Fibroblast of lung (primary cell): Measurements from ENCODE around the gene SLC27A4. TPM values are rescaled to one million over a fixed set of nuclear protein-coding genes. Genes with fewer than 3 reads are reported as not detected.

Experiments used
- DNase-seq, 2 donors: peaks; one replicate each; pipeline versions ENCODE4 v3.0.0 to v3.0.0-alpha.2; 2010; ENCODE audit warnings: low read depth in 2 of 2
- H2AFZ ChIP-seq: 2 replicates; pipeline ENCODE4 v1.5.1; 2012; ENCODE audit warnings: low read length, control low read depth, inconsistent platforms
- H3K27ac ChIP-seq: 2 replicates; pipeline ENCODE4 v1.5.1; 2011; ENCODE audit warnings: low read length, control low read depth; ENCODE audit not compliant: insufficient read depth
- H3K27me3 ChIP-seq: 2 replicates; pipeline ENCODE4 v1.5.1; 2011; ENCODE audit warnings: mild to moderate bottlenecking, low read length; ENCODE audit not compliant: control insufficient read depth, insufficient read depth
- H3K36me3 ChIP-seq: 2 replicates; pipeline ENCODE4 v1.5.1; 2011; ENCODE audit warnings: low read length; ENCODE audit not compliant: control insufficient read depth, insufficient read depth
- H3K4me1 ChIP-seq: 2 replicates; pipeline ENCODE4 v1.5.1; 2011; ENCODE audit warnings: low read length; ENCODE audit not compliant: control insufficient read depth, insufficient read depth; ENCODE audit errors: extremely low read depth
- H3K4me2 ChIP-seq: 2 replicates; pipeline ENCODE4 v1.5.1; 2011; ENCODE audit warnings: low read length, control low read depth; ENCODE audit not compliant: insufficient read depth; ENCODE audit errors: extremely low read depth
- H3K4me3 ChIP-seq, 4 experiments: fragments of 200-600 bp in 1 of 4; sonication (generic) in 1 of 4; replicated peaks in 1 of 4; 2 replicates each; pipeline ENCODE4 v1.5.1; 2011 to 2016; ENCODE audit warnings: low read length in 4 of 4, low read depth in 3 of 4, mild to moderate bottlenecking in 3 of 4, control low read depth in 2 of 4, inconsistent platforms in 1 of 4, mixed read lengths in 1 of 4; ENCODE audit not compliant: insufficient read depth in 1 of 4; ENCODE audit errors: control extremely low read depth in 1 of 4
- H3K79me2 ChIP-seq: 2 replicates; pipeline ENCODE4 v1.5.1; 2012; ENCODE audit warnings: mild to moderate bottlenecking, low read length, inconsistent platforms; ENCODE audit not compliant: control insufficient read depth, insufficient read depth
- H3K9ac ChIP-seq: 2 replicates; pipeline ENCODE4 v1.5.1; 2011; ENCODE audit warnings: mild to moderate bottlenecking, low read length, control low read depth; ENCODE audit not compliant: insufficient read depth
- H3K9me3 ChIP-seq: 2 replicates; pipeline ENCODE4 v1.5.1; 2012; ENCODE audit warnings: low read depth, low read length; ENCODE audit not compliant: control insufficient read depth, insufficient read depth
- H4K20me1 ChIP-seq: 2 replicates; pipeline ENCODE4 v1.5.1; 2011; ENCODE audit warnings: low read length; ENCODE audit not compliant: control insufficient read depth, insufficient read depth; ENCODE audit errors: extremely low read depth
- EZH2 ChIP-seq: IDR thresholded peaks from 2 replicates; pipeline ENCODE4 v1.5.1; 2012; ENCODE audit warnings: low read length, control low read depth, mild to moderate bottlenecking; ENCODE audit errors: missing control alignments
- polyA plus RNA-seq, 2 donors: library from polyadenylated mRNA; depleted of rRNA in 1 of 2; stranded (reverse) in 1 of 2; unstranded in 1 of 2; fragments of >200 nt; gene quantifications; 2 replicates each; pipeline ENCODE4 v1.2.1, GENCODE V29; 2011 to 2012; ENCODE audit warnings: missing spikeins in 1 of 2
- total RNA-seq: library from RNA; depleted of rRNA; stranded (reverse); fragments of >200 nt; gene quantifications from 2 replicates; pipeline ENCODE4 v1.2.1, GENCODE V29; 2014
- TF ChIP-seq, protein P1 (sequence below), 2 donors: IDR thresholded peaks in 1 of 2; conservative IDR thresholded peaks in 1 of 2; 1 replicate in 1 of 2; 2 replicates in 1 of 2; pipeline ENCODE4 v1.5.1; 2011 to 2012; ENCODE audit warnings: low read length in 2 of 2, control low read depth in 1 of 2, inconsistent platforms in 1 of 2, low read depth in 1 of 2, mild to moderate bottlenecking in 1 of 2

SLC27A4 gene
- total and polyA plus RNA-seq, 2 donors (not counting 1 experiment from before 2014, with no cell fraction given), result 10.3 to 11.7 TPM

DNA sequence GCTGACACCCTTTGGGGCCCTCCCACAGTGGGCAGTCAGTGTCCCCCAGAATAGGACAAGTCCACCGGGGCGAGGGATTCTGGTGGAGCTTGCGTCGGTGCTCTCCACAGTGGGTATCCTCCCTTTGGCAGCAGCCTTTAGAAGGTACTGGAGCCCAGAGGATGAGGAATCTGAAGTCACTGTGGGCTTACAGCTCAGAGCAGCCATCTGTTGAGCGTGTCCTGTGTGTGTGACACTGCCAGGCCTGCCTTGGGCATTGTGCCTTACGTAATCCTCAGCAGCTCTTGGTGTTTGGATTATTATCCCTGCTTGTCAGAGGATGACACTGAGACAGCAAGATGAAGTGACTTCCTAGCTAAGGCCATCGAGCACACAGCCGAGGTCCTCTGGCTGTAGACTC lies 43.5 kb downstream of the SLC27A4 start:
- DNase-seq, result no peak
- H4K20me1 ChIP-seq, result no peaks in the 10 kb centered on the region

DNA sequence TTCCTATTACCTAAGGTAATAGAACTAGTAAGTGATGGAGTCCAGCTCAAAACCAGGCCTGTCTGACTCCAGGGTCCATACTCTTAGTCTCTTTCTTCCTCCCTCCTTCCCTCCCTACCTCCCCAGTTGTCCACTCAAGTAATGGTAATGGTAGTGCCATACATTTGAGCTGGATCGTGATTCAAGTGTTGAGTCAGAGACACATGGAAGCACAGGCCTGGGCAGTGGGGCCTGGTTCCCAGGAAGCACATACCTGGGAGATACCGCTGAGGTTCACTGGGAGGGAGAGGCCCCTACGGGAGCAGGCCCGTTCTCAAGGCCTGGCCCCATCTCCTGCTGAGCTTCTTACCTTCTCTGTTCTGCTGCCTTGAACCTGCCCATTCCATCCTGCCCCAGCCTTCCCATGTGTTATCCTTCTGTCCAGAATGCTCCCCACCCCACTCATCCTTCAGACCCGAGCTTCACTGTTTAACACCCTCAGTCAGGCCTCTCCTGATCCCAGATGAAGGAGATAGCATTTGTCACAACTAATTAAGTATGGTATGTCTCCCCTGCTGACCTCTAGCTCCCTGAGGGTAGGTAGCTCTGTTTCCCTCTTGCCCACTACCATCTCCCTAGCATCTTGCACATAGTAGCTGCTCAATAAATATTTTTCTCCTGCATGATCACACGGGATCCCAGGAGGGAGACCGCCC lies 44.6 kb downstream of the SLC27A4 start:
- no peak for TF ChIP-seq EZH2
- TF ChIP-seq, protein P1, sequence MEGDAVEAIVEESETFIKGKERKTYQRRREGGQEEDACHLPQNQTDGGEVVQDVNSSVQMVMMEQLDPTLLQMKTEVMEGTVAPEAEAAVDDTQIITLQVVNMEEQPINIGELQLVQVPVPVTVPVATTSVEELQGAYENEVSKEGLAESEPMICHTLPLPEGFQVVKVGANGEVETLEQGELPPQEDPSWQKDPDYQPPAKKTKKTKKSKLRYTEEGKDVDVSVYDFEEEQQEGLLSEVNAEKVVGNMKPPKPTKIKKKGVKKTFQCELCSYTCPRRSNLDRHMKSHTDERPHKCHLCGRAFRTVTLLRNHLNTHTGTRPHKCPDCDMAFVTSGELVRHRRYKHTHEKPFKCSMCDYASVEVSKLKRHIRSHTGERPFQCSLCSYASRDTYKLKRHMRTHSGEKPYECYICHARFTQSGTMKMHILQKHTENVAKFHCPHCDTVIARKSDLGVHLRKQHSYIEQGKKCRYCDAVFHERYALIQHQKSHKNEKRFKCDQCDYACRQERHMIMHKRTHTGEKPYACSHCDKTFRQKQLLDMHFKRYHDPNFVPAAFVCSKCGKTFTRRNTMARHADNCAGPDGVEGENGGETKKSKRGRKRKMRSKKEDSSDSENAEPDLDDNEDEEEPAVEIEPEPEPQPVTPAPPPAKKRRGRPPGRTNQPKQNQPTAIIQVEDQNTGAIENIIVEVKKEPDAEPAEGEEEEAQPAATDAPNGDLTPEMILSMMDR (conservative IDR thresholded peaks at IDR 0.05 in 1 of 2, IDR thresholded peaks at IDR 0.05 in 1 of 2; ENCODE audit: low read depth in 1 of 2, low read length in 2 of 2), result no peak
- no peaks in the 10 kb centered on the region for H3K4me1 ChIP-seq
- no peak overlapping the region for H3K9ac ChIP-seq
- H3K36me3 ChIP-seq, result peaks cover 17% of the 10 kb centered on the region
- H3K9me3 ChIP-seq, result no peaks in the 10 kb centered on the region
- no peak overlapping the region for H3K4me2 ChIP-seq
- no peak overlapping the region for H3K4me3 ChIP-seq
- H3K27ac ChIP-seq, result no peak overlapping the region
- no peaks in the 10 kb centered on the region for H3K27me3 ChIP-seq
- H2AFZ ChIP-seq, result no peak overlapping the region
- no peak for DNase-seq
- no peaks in the 10 kb centered on the region for H3K79me2 ChIP-seq
- H4K20me1 ChIP-seq, result no peaks in the 10 kb centered on the region

More for the DNA sequence above, 43.5 kb downstream of the SLC27A4 start:
- TF ChIP-seq, protein P1 (conservative IDR thresholded peaks at IDR 0.05 in 1 of 2, IDR thresholded peaks at IDR 0.05 in 1 of 2; ENCODE audit: low read depth in 1 of 2, low read length in 2 of 2), result no peak
- TF ChIP-seq EZH2, result no peak
- Histone ChIP-seq H3K4me2 (no peak overlapping the region), H3K27me3 (no peaks in the 10 kb centered on the region), H3K79me2 (no peaks in the 10 kb centered on the region), H3K9ac (no peak overlapping the region), H3K27ac (no peak overlapping the region), H3K4me3 (no peak overlapping the region), H3K4me1 (no peaks in the 10 kb centered on the region), H2AFZ (no peak overlapping the region), H3K9me3 (no peaks in the 10 kb centered on the region), H3K36me3 (peaks cover 12% of the 10 kb centered on the region)

DNA sequence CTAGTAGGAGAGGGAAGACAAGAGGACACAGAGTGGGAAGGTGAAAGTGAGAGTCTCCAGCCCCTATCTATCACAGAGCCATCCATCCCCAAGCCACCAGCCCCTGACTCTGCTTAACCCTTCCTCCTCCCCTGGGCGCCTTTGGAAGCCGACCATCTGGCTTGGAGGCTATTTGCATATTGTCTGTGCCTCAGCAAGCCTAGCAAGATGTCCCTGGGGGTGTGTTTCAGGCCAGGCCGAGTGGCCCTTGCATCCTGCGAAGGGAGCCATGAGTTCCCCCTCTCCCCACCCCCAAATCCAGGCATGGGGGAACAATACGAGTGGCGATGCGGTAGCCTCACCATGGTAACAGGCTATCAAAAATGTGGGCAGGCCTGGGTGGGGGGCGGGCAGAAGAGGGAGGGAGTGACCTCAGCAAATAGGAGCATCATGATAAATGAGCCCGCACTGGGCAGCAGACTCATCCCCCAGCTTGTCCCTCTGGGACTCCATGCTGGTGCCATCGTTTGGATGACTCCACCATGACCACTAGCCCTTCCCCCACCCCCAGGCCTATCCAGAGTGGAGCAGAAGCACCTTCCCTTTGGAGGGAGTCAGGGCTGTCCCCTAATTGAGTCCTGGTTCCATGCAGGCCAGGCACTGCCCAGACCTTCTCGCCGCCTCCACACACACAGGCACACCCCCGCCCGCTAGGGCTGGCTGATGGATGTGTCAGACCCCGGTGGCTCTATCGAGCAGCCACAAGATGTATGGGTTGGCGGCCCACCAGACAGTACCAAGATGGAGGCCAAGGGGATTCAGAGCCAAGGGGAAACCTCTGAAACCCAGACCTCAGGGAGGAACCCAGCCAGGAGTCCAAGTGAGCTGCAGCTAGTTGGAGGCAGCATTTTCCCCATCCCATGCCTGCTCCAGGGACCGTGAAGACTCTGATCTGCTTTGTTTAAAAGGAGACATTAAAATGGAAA lies 45.5 kb downstream of the SLC27A4 start:
- H3K9me3 ChIP-seq, result no peaks in the 10 kb centered on the region
- H3K36me3 ChIP-seq, result peaks cover 17% of the 10 kb centered on the region
- DNase-seq, result no peak
- H2AFZ ChIP-seq, result no peak overlapping the region
- no peaks in the 10 kb centered on the region for H3K79me2 ChIP-seq
- H3K4me2 ChIP-seq, result no peak overlapping the region
- no peak overlapping the region for H3K9ac ChIP-seq
- H4K20me1 ChIP-seq, result no peaks in the 10 kb centered on the region
- H3K27me3 ChIP-seq, result no peaks in the 10 kb centered on the region
- no peak overlapping the region for H3K27ac ChIP-seq
- no peak overlapping the region for H3K4me3 ChIP-seq
- no peaks in the 10 kb centered on the region for H3K4me1 ChIP-seq
- TF ChIP-seq, protein P1 (conservative IDR thresholded peaks at IDR 0.05 in 1 of 2, IDR thresholded peaks at IDR 0.05 in 1 of 2; ENCODE audit: low read depth in 1 of 2, low read length in 2 of 2), result no peak
- no peak for TF ChIP-seq EZH2
